HG03469 (cell line): ENCODE measurements around the gene NINL.

Experiments used
- ATAC-seq: cut with Tn5 transposase; IDR thresholded peaks from one replicate; pipeline ENCODE4 v1.9.1; 2021; ENCODE audit warnings: mild to moderate bottlenecking, moderate library complexity, moderate number of reproducible peaks; ENCODE audit not compliant: unreplicated experiment

Gene NINL

GRCh38 chr20:25469558-25469957 is 115.8 kb downstream of the NINL start:
- ATAC-seq: no peak

- no peak for ATAC-seq
Measured at GRCh38 chr20:25468126-25469075, 116.9 kb downstream of the NINL start.

GRCh38 chr20:25467441-25467840 is 117.9 kb downstream of the NINL start:
- ATAC-seq: no peak

- ATAC-seq: no peak
Measured at GRCh38 chr20:25466846-25467245, 118.5 kb downstream of the NINL start.

- no peak for ATAC-seq
Measured at GRCh38 chr20:25465243-25466135, 119.8 kb downstream of the NINL start.

GRCh38 chr20:25464501-25465242 is 120.7 kb downstream of the NINL start:
- ATAC-seq: no peak

GRCh38 chr20:25461786-25462545 is 123.4 kb downstream of the NINL start:
- no peak for ATAC-seq

- ATAC-seq: no peak
Measured at GRCh38 chr20:25461281-25461650, 124.1 kb downstream of the NINL start.

- no peak for ATAC-seq
Measured at GRCh38 chr20:25460566-25461280, 124.6 kb downstream of the NINL start.

- ATAC-seq: no peak
Measured at GRCh38 chr20:25459916-25460535, 125.3 kb downstream of the NINL start.

- ATAC-seq: no peak
Measured at GRCh38 chr20:25459111-25459830, 126.1 kb downstream of the NINL start.

- no peak for ATAC-seq
Measured at GRCh38 chr20:25457886-25458680, 127.2 kb downstream of the NINL start.

GRCh38 chr20:25454153-25454900 is 131.0 kb downstream of the NINL start:
- no peak for ATAC-seq

GRCh38 chr20:25453035-25453810 is 132.1 kb downstream of the NINL start:
- no peak for ATAC-seq

GRCh38 chr20:25452333-25452732 is 133.0 kb downstream of the NINL start:
- no peak for ATAC-seq

GRCh38 chr20:25447671-25448070 is 137.7 kb downstream of the NINL start:
- no peak for ATAC-seq
